HepG2 (cell line): ENCODE data around the gene SDC1. TPM values are rescaled to one million over a fixed set of nuclear protein-coding genes. Genes with fewer than 3 reads are reported as not detected.

Experiments used
- AGO1 ChIP-seq: fragments of 200-400 bp; formaldehyde crosslinking; IDR thresholded peaks from 2 replicates; pipeline ENCODE4 v1.6.1; 2017; ENCODE audit warnings: mild to moderate bottlenecking, low read depth, low read length, moderate library complexity; ENCODE audit not compliant: poor library complexity, severe bottlenecking
- BCL6 ChIP-seq: IDR thresholded peaks from 2 replicates; pipeline ENCODE4 v1.6.1; 2016; ENCODE audit warnings: missing genetic modification reagents, missing compliant biosample characterization
- FIP1L1 ChIP-seq: fragments of 200-400 bp; formaldehyde crosslinking; IDR thresholded peaks from 2 replicates; pipeline ENCODE4 v1.6.1; 2018; ENCODE audit warnings: low read depth, mild to moderate bottlenecking, low read length, moderate library complexity, borderline replicate concordance; ENCODE audit not compliant: insufficient read depth
- FOXP1 ChIP-seq, 2 experiments: fragments of 450-650 bp in 1 of 2; IDR thresholded peaks; 2 replicates each; pipeline ENCODE4 v1.6.1; 2017 to 2018; ENCODE audit warnings: antibody characterized with exemption in 1 of 2
- GATAD2A ChIP-seq: IDR thresholded peaks from 2 replicates; pipeline ENCODE4 v1.6.1; 2016
- HMG20B ChIP-seq: conservative IDR thresholded peaks from 2 replicates; pipeline ENCODE4 v1.6.1; 2016; ENCODE audit warnings: missing genetic modification reagents, missing compliant biosample characterization
- HNRNPK ChIP-seq: fragments of 200-400 bp; formaldehyde crosslinking; IDR thresholded peaks from 2 replicates; pipeline ENCODE4 v1.6.1; 2018; ENCODE audit warnings: low read length, low read depth, moderate library complexity, mild to moderate bottlenecking; ENCODE audit not compliant: poor library complexity, severe bottlenecking
- HOXA3 ChIP-seq: sonication (generic); formaldehyde crosslinking; IDR thresholded peaks from 2 replicates; pipeline ENCODE4 v1.5.0; 2020; ENCODE audit warnings: missing genetic modification reagents
- HOXA5 ChIP-seq: sonication (generic); formaldehyde crosslinking; IDR thresholded peaks from 2 replicates; pipeline ENCODE4 v1.4.0; 2020; ENCODE audit warnings: missing genetic modification reagents
- MYNN ChIP-seq: sonication (generic); formaldehyde crosslinking; IDR thresholded peaks from 2 replicates; pipeline ENCODE4 v1.4.0; 2020; ENCODE audit warnings: mild to moderate bottlenecking, low read depth, missing genetic modification reagents
- NFIB ChIP-seq: sonication (generic); formaldehyde crosslinking; IDR thresholded peaks from 2 replicates; pipeline ENCODE4 v1.9.0; 2021; ENCODE audit warnings: missing genetic modification reagents, mild to moderate bottlenecking, borderline replicate concordance
- NPAS2 ChIP-seq: sonication (generic); formaldehyde crosslinking; IDR thresholded peaks from 2 replicates; pipeline ENCODE4 v1.8.0; 2022; ENCODE audit warnings: mild to moderate bottlenecking, missing genetic modification reagents, borderline replicate concordance
- NR1H2 ChIP-seq: sonication (generic); formaldehyde crosslinking; IDR thresholded peaks from 2 replicates; pipeline ENCODE4 v1.8.1; 2022; ENCODE audit warnings: low read depth, missing genetic modification reagents, borderline replicate concordance
- PCBP2 ChIP-seq: fragments of 200-400 bp; formaldehyde crosslinking; optimal IDR thresholded peaks from 2 replicates; pipeline ENCODE3; 2018; ENCODE audit warnings: low read length, low read depth; ENCODE audit not compliant: poor library complexity, severe bottlenecking
- PHF20 ChIP-seq: sonication (generic); formaldehyde crosslinking; IDR thresholded peaks from 2 replicates; pipeline ENCODE4 v1.5.0; 2020; ENCODE audit warnings: mild to moderate bottlenecking, missing genetic modification reagents
- RFX5 ChIP-seq: IDR thresholded peaks from 2 replicates; pipeline ENCODE4 v1.6.1; 2011; ENCODE audit warnings: low read depth, low read length, improper control_type of control experiment
- TP53 ChIP-seq: sonication (generic); formaldehyde crosslinking; conservative IDR thresholded peaks from 2 replicates; pipeline ENCODE4 v1.4.0; 2020; ENCODE audit warnings: missing genetic modification reagents
- ZKSCAN8 ChIP-seq: IDR thresholded peaks from 2 replicates; pipeline ENCODE4 v1.6.1; 2016; ENCODE audit warnings: borderline replicate concordance, missing genetic modification reagents, missing compliant biosample characterization
- ZNF264 ChIP-seq: sonication (generic); formaldehyde crosslinking; IDR thresholded peaks from 2 replicates; pipeline ENCODE4 v1.4.0; 2020; ENCODE audit warnings: missing genetic modification reagents
- ZNF510 ChIP-seq: sonication (generic); formaldehyde crosslinking; IDR thresholded peaks from 2 replicates; pipeline ENCODE4 v1.4.0; 2020; ENCODE audit warnings: low read depth, mild to moderate bottlenecking, missing genetic modification reagents
- ZNF652 ChIP-seq: IDR thresholded peaks from 2 replicates; pipeline ENCODE4 v1.6.1; 2016; ENCODE audit warnings: low read depth, borderline replicate concordance
- polyA plus RNA-seq, 8 experiments: library from polyadenylated mRNA; depleted of rRNA in 3 of 8; stranded (reverse) in 7 of 8; unstranded in 1 of 8; fragments of >200 nt; fragmentation: Illumina TruSeq in 4 of 8; extraction: Trizol in 4 of 8; gene quantifications; 2 replicates each; pipeline versions ENCODE4 v1.2.1 to v1.2.3, GENCODE V29; 2011 to 2016; ENCODE audit warnings: low read depth in 4 of 8, missing spikeins in 1 of 8, mixed read lengths in 1 of 8; ENCODE audit not compliant: insufficient read depth in 1 of 8
- total RNA-seq, 5 experiments: library from RNA; depleted of rRNA; stranded (reverse); fragments of >200 nt; fragmentation: Illumina TruSeq; extraction: Trizol; gene quantifications; 2 replicates each; pipeline ENCODE4 v1.2.3, GENCODE V29; 2016; ENCODE audit warnings: low read depth in 1 of 5
- TF ChIP-seq, protein P1 (sequence below): sonication (generic); formaldehyde crosslinking; conservative IDR thresholded peaks from 2 replicates; pipeline ENCODE4 v1.5.0; 2020; ENCODE audit warnings: missing genetic modification reagents
- TF ChIP-seq, protein P2 (sequence below): sonication (generic); formaldehyde crosslinking; IDR thresholded peaks from 2 replicates; pipeline ENCODE4 v1.9.0; 2022; ENCODE audit warnings: missing genetic modification reagents, mild to moderate bottlenecking, borderline replicate concordance
- TF ChIP-seq, protein P3 (sequence below): IDR thresholded peaks from 2 replicates; pipeline ENCODE4 v1.6.1; 2016; ENCODE audit warnings: low read depth
- TF ChIP-seq, protein P4 (sequence below): sonication (generic); formaldehyde crosslinking; IDR thresholded peaks from 2 replicates; pipeline ENCODE4 v1.4.0; 2020; ENCODE audit warnings: mild to moderate bottlenecking, missing genetic modification reagents

The SDC1 gene
- total and polyA plus RNA-seq, 2 of the 13 experiments (the other 11 are each of a cell fraction or from before 2014, with no cell fraction given) = 108 to 119 TPM

DNA sequence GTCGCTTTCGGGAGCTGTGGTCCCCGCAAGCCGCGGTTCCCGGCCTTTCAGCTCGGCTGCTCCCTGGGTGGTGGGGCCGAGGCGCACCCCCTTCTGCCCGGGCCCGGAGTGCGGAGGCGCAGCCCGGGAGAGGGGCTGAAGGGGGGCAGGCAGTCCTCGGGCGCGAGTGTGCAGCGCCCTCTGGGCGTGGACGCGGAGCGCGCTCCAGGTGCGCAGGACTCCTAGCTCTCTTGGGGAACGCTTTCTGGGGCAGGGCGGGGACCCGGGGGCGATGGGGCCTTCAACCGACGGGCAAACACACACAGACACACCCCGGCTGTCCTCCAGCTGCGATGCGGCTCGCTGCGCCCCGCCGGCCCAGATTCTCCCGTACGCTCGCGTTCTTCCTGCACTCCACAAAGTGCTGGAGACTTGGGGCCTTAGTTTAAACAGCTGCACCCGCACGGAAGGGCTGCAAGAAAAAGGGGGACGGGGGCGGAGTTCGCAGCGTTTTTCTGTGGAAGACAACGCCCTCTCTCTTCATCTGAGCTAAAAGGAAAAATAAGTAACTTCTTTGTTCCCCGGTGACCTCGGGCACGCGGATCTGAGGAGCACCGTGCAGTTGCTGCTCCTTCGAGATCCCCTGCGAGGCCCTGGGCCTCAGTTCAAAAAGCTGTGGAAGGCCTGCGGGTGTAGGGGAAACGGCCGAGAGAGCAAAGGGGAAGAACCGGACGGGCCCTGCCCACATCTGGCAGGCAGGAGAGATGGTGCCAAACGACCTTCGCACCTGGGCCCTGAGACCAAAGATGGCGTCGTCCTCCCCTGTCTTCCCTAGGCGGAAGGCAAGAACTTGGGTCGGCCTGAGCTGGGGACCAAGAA is 593 bp upstream of the SDC1 start (continued):
- TF ChIP-seq HOXA5 (peak; percentile 60; the same call in 1 of the 2 replicates), ZKSCAN8 (no peak; the same call in 1 of the 2 replicates), RFX5 (no peak), TP53 (peak; percentile 43; the same call in 1 of the 2 replicates), ZNF264 (CRISPR knock-in tag) (no peak), FOXP1 (IDR thresholded peaks at IDR 0.05) (no peak), FOXP1 (CRISPR knock-in tag; IDR thresholded peaks at IDR 0.05) (no peak), NPAS2 (CRISPR knock-in tag) (no peak), PHF20 (CRISPR knock-in tag) (no peak; the same call in 1 of the 2 replicates), NR1H2 (CRISPR knock-in tag) (no peak), ZNF510 (no peak), PCBP2 (no peak), HMG20B (0 out of 2 replicates have a peak, but pooled peaks have one; percentile 23), FIP1L1 (no peak), MYNN (CRISPR knock-in tag) (no peak), GATAD2A (CRISPR knock-in tag) (peak; percentile 46), BCL6 (CRISPR knock-in tag) (peak; percentile 78), HOXA3 (CRISPR knock-in tag) (peak; percentile 82), AGO1 (peak; percentile 17), ZNF652 (CRISPR knock-in tag) (no peak), HNRNPK (peak; percentile 89), NFIB (no peak)
- TF ChIP-seq, protein P1, sequence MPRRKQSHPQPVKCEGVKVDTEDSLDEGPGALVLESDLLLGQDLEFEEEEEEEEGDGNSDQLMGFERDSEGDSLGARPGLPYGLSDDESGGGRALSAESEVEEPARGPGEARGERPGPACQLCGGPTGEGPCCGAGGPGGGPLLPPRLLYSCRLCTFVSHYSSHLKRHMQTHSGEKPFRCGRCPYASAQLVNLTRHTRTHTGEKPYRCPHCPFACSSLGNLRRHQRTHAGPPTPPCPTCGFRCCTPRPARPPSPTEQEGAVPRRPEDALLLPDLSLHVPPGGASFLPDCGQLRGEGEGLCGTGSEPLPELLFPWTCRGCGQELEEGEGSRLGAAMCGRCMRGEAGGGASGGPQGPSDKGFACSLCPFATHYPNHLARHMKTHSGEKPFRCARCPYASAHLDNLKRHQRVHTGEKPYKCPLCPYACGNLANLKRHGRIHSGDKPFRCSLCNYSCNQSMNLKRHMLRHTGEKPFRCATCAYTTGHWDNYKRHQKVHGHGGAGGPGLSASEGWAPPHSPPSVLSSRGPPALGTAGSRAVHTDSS (CRISPR knock-in tag) = no peak
- TF ChIP-seq, protein P2, sequence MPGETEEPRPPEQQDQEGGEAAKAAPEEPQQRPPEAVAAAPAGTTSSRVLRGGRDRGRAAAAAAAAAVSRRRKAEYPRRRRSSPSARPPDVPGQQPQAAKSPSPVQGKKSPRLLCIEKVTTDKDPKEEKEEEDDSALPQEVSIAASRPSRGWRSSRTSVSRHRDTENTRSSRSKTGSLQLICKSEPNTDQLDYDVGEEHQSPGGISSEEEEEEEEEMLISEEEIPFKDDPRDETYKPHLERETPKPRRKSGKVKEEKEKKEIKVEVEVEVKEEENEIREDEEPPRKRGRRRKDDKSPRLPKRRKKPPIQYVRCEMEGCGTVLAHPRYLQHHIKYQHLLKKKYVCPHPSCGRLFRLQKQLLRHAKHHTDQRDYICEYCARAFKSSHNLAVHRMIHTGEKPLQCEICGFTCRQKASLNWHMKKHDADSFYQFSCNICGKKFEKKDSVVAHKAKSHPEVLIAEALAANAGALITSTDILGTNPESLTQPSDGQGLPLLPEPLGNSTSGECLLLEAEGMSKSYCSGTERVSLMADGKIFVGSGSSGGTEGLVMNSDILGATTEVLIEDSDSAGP (CRISPR knock-in tag) = peak; percentile 84
- TF ChIP-seq, protein P3, sequence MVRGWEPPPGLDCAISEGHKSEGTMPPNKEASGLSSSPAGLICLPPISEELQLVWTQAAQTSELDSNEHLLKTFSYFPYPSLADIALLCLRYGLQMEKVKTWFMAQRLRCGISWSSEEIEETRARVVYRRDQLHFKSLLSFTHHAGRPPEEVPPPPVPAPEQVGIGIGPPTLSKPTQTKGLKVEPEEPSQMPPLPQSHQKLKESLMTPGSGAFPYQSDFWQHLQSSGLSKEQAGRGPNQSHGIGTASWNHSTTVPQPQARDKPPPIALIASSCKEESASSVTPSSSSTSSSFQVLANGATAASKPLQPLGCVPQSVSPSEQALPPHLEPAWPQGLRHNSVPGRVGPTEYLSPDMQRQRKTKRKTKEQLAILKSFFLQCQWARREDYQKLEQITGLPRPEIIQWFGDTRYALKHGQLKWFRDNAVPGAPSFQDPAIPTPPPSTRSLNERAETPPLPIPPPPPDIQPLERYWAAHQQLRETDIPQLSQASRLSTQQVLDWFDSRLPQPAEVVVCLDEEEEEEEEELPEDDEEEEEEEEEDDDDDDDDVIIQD (CRISPR knock-in tag) = peak; percentile 32
- TF ChIP-seq, protein P4, sequence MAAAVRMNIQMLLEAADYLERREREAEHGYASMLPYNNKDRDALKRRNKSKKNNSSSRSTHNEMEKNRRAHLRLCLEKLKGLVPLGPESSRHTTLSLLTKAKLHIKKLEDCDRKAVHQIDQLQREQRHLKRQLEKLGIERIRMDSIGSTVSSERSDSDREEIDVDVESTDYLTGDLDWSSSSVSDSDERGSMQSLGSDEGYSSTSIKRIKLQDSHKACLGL (CRISPR knock-in tag) = no peak; the same call in 1 of the 2 replicates
